HepG2 (cell line): ENCODE results near the gene NFKBIA. TPM values are rescaled to one million over a fixed set of nuclear protein-coding genes. Genes with fewer than 3 reads are reported as not detected.

Experiments
- HCFC1 ChIP-seq: fragments of 150-350 bp; IDR thresholded peaks from 2 replicates; pipeline ENCODE4 v1.6.1; 2014; ENCODE audit warnings: low read depth, low read length
- NCOA1 ChIP-seq: sonication (generic); formaldehyde crosslinking; IDR thresholded peaks from 2 replicates; pipeline ENCODE4 v1.9.0; 2021; ENCODE audit warnings: missing genetic modification reagents
- RFX3 ChIP-seq: IDR thresholded peaks from 2 replicates; pipeline ENCODE4 v1.6.1; 2016; ENCODE audit warnings: missing biosample characterization, missing genetic modification reagents
- RORA ChIP-seq: sonication (generic); formaldehyde crosslinking; IDR thresholded peaks from 2 replicates; pipeline ENCODE4 v1.5.0; 2020; ENCODE audit warnings: mild to moderate bottlenecking, missing genetic modification reagents, moderate library complexity
- TMF1 ChIP-seq: sonication (generic); formaldehyde crosslinking; IDR thresholded peaks from 2 replicates; pipeline ENCODE4 v1.8.1; 2022; ENCODE audit warnings: low read depth, missing genetic modification reagents
- ZBTB25 ChIP-seq: IDR thresholded peaks from 2 replicates; pipeline ENCODE4 v1.6.1; 2018; ENCODE audit warnings: missing genetic modification reagents
- ZBTB3 ChIP-seq: sonication (generic); formaldehyde crosslinking; IDR thresholded peaks from 2 replicates; pipeline ENCODE4 v1.4.0; 2020; ENCODE audit warnings: low read depth, mild to moderate bottlenecking, moderate library complexity, missing genetic modification reagents, borderline replicate concordance
- ZBTB43 ChIP-seq: sonication (generic); formaldehyde crosslinking; conservative IDR thresholded peaks from 2 replicates; pipeline ENCODE4 v1.4.0; 2020; ENCODE audit warnings: missing genetic modification reagents
- ZMYM3 ChIP-seq: sonication (generic); formaldehyde crosslinking; IDR thresholded peaks from 2 replicates; pipeline ENCODE4 v1.5.1; 2020; ENCODE audit warnings: mild to moderate bottlenecking, missing genetic modification reagents
- ZNF331 ChIP-seq: sonication (generic); formaldehyde crosslinking; IDR thresholded peaks from 2 replicates; pipeline ENCODE4 v1.4.0; 2020; ENCODE audit warnings: missing genetic modification reagents
- ZNF691 ChIP-seq: sonication (generic); formaldehyde crosslinking; IDR thresholded peaks from 2 replicates; pipeline ENCODE4 v1.4.0; 2020; ENCODE audit warnings: missing genetic modification reagents, low read depth, mild to moderate bottlenecking, borderline replicate concordance
- polyA plus RNA-seq, 8 experiments: library from polyadenylated mRNA; depleted of rRNA in 3 of 8; stranded (reverse) in 7 of 8; unstranded in 1 of 8; fragments of >200 nt; fragmentation: Illumina TruSeq in 4 of 8; extraction: Trizol in 4 of 8; gene quantifications; 2 replicates each; pipeline versions ENCODE4 v1.2.1 to v1.2.3, GENCODE V29; 2011 to 2016; ENCODE audit warnings: low read depth in 4 of 8, missing spikeins in 1 of 8, mixed read lengths in 1 of 8; ENCODE audit not compliant: insufficient read depth in 1 of 8
- total RNA-seq, 5 experiments: library from RNA; depleted of rRNA; stranded (reverse); fragments of >200 nt; fragmentation: Illumina TruSeq; extraction: Trizol; gene quantifications; 2 replicates each; pipeline ENCODE4 v1.2.3, GENCODE V29; 2016; ENCODE audit warnings: low read depth in 1 of 5
- TF ChIP-seq, protein P1 (sequence below), 2 experiments: sonication (generic) in 1 of 2; formaldehyde crosslinking in 1 of 2; IDR thresholded peaks; 2 replicates each; pipeline versions ENCODE4 v1.5.1 to v1.6.1; 2011 to 2020; ENCODE audit warnings: borderline replicate concordance in 1 of 2, low read depth in 1 of 2, low read length in 1 of 2, mild to moderate bottlenecking in 1 of 2, missing genetic modification reagents in 1 of 2, moderate library complexity in 1 of 2
- TF ChIP-seq, protein P2 (sequence below): sonication (generic); formaldehyde crosslinking; IDR thresholded peaks from 2 replicates; pipeline ENCODE4 v1.5.1; 2020; ENCODE audit warnings: mild to moderate bottlenecking, missing genetic modification reagents, borderline replicate concordance
- TF ChIP-seq, protein P3 (sequence below): sonication (generic); formaldehyde crosslinking; IDR thresholded peaks from 2 replicates; pipeline ENCODE4 v1.4.0; 2020; ENCODE audit warnings: missing genetic modification reagents
- TF ChIP-seq, protein P4 (sequence below): sonication (generic); formaldehyde crosslinking; IDR thresholded peaks from 2 replicates; pipeline ENCODE4 v1.4.0; 2020; ENCODE audit warnings: mild to moderate bottlenecking, missing genetic modification reagents

Gene NFKBIA
- total and polyA plus RNA-seq, 2 of the 13 experiments (the other 11 are each of a cell fraction or from before 2014, with no cell fraction given): 197 to 319 TPM

DNA sequence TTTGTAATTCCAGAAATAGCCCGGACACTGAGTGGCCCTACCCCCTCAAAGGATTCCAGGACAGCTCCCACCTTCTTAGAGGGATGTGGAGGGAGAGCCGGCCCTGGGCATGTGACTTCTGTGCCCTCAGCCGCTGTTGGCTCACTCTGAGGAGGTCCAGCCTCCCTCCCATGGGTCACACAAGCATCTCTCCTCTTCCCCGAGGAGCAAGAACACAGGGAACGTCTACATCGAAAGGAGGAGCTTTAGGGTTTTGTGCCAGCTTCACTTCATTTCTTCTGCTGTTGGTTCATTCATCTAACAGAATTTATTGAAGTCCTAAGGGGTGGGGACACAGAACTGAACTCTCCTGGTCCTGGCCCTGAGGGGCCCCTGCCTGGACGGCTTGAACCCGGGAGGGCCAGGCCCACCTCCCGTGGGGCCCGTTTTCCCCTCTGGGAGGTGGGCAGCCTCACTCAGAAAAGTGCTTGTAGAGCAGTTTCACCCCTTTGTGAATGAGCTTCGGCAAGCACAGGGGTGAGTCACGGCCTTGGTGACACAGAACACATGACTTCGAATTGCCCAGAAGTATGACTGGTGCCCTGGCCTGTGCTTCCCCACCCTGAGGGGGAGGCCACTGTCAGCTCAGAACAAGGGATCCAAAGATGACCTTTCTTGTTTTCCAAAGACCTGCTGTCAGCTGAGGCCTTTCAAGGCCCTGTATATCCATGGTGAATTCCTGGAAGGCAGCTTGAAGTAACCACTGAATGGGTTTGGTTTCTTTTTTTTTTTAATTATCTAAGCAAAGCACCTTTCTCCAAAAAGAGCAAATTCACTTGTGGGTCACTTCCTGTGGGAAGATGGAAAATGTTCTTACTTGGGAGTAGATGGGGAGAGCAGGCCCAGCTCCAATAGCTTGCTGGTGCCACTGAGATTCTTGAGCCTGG lies 39.2 kb downstream of the NFKBIA start (continued):
- TF ChIP-seq ZNF691 (CRISPR knock-in tag) (peak; percentile 90), ZNF331 (CRISPR knock-in tag) (peak; percentile 77), ZBTB43 (peak; percentile 93), TMF1 (CRISPR knock-in tag) (peak; percentile 76; the same call in 1 of the 2 replicates), ZMYM3 (peak; percentile 90), RORA (CRISPR knock-in tag) (no peak), RFX3 (no peak), NCOA1 (CRISPR knock-in tag) (no peak), HCFC1 (no peak), ZBTB25 (CRISPR knock-in tag) (peak; percentile 70; the same call in 1 of the 2 replicates), ZBTB3 (CRISPR knock-in tag) (peak; percentile 87; the same call in 1 of the 2 replicates)
- TF ChIP-seq, protein P1, sequence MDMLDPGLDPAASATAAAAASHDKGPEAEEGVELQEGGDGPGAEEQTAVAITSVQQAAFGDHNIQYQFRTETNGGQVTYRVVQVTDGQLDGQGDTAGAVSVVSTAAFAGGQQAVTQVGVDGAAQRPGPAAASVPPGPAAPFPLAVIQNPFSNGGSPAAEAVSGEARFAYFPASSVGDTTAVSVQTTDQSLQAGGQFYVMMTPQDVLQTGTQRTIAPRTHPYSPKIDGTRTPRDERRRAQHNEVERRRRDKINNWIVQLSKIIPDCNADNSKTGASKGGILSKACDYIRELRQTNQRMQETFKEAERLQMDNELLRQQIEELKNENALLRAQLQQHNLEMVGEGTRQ (IDR thresholded peaks at IDR 0.05; ENCODE audit: low read depth, low read length): peak; percentile 66
- TF ChIP-seq, protein P1 (CRISPR knock-in tag; IDR thresholded peaks at IDR 0.05; ENCODE audit: borderline replicate concordance): no peak
- TF ChIP-seq, protein P2, sequence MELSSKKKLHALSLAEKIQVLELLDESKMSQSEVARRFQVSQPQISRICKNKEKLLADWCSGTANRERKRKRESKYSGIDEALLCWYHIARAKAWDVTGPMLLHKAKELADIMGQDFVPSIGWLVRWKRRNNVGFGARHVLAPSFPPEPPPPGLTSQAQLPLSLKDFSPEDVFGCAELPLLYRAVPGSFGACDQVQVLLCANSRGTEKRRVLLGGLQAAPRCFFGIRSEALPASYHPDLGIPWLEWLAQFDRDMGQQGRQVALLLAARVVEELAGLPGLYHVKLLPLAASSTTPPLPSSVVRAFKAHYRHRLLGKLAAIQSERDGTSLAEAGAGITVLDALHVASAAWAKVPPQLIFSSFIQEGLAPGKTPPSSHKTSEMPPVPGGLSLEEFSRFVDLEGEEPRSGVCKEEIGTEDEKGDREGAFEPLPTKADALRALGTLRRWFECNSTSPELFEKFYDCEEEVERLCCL (CRISPR knock-in tag): no peak; the same call in 1 of the 2 replicates
- TF ChIP-seq, protein P3, sequence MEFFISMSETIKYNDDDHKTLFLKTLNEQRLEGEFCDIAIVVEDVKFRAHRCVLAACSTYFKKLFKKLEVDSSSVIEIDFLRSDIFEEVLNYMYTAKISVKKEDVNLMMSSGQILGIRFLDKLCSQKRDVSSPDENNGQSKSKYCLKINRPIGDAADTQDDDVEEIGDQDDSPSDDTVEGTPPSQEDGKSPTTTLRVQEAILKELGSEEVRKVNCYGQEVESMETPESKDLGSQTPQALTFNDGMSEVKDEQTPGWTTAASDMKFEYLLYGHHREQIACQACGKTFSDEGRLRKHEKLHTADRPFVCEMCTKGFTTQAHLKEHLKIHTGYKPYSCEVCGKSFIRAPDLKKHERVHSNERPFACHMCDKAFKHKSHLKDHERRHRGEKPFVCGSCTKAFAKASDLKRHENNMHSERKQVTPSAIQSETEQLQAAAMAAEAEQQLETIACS (CRISPR knock-in tag): no peak
- TF ChIP-seq, protein P4, sequence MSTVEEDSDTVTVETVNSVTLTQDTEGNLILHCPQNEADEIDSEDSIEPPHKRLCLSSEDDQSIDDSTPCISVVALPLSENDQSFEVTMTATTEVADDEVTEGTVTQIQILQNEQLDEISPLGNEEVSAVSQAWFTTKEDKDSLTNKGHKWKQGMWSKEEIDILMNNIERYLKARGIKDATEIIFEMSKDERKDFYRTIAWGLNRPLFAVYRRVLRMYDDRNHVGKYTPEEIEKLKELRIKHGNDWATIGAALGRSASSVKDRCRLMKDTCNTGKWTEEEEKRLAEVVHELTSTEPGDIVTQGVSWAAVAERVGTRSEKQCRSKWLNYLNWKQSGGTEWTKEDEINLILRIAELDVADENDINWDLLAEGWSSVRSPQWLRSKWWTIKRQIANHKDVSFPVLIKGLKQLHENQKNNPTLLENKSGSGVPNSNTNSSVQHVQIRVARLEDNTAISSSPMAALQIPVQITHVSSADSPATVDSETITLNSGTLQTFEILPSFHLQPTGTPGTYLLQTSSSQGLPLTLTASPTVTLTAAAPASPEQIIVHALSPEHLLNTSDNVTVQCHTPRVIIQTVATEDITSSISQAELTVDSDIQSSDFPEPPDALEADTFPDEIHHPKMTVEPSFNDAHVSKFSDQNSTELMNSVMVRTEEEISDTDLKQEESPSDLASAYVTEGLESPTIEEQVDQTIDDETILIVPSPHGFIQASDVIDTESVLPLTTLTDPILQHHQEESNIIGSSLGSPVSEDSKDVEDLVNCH (CRISPR knock-in tag): no peak
